Esophagus squamous epithelium (tissue), 5 donors: ENCODE data around the gene HIBCH. TPM values are rescaled to one million over a fixed set of nuclear protein-coding genes. Genes with fewer than 3 reads are reported as not detected.

ENCODE experiments used
- DNase-seq: peaks from one replicate; lab custom pipeline; 2025; lab: John Stamatoyannopoulos, UW
- H3K27ac ChIP-seq, 4 donors: fragments of 200-600 bp; sonication (generic); one replicate each; pipeline ENCODE4 v1.5.1; 2016 to 2019; ENCODE audit warnings: mild to moderate bottlenecking in 1 of 4
- H3K27me3 ChIP-seq, 4 donors: fragments of 200-600 bp; sonication (generic); 1 replicate in 3 of 4; 2 replicates in 1 of 4; pipeline versions ENCODE4 v1.5.1 to v1.6.0; 2017 to 2021; ENCODE audit warnings: antibody characterized with exemption in 1 of 4
- H3K36me3 ChIP-seq, 3 donors: fragments of 200-600 bp; sonication (generic); one replicate each; pipeline ENCODE4 v1.5.1; 2016 to 2019
- H3K4me1 ChIP-seq, 3 donors: fragments of 200-600 bp; sonication (generic); one replicate each; pipeline ENCODE4 v1.5.1; 2017 to 2019
- H3K4me3 ChIP-seq, 4 donors: fragments of 200-600 bp; sonication (generic); 1 replicate in 3 of 4; 2 replicates in 1 of 4; pipeline ENCODE4 v1.5.1; 2016 to 2019; ENCODE audit warnings: mild to moderate bottlenecking in 2 of 4, moderate library complexity in 1 of 4
- H3K9me3 ChIP-seq, 3 donors: fragments of 200-600 bp; sonication (generic); one replicate each; pipeline ENCODE4 v1.5.1; 2016 to 2019
- CTCF ChIP-seq, 6 experiments: fragments of 450-650 bp in 4 of 6; fragments of 200-600 bp in 2 of 6; sonication (generic) in 2 of 6; IDR thresholded peaks; one replicate each; pipeline ENCODE4 v1.5.1; 2016 to 2019; ENCODE audit warnings: antibody characterized with exemption in 6 of 6, mild to moderate bottlenecking in 4 of 6, moderate library complexity in 4 of 6
- POLR2A ChIP-seq, 4 donors: fragments of 450-650 bp; IDR thresholded peaks; one replicate each; pipeline ENCODE4 v1.6.1; 2017; ENCODE audit warnings: antibody characterized with exemption in 4 of 4, mild to moderate bottlenecking in 4 of 4, moderate library complexity in 3 of 4
- WGBS, 2 donors: methylation state at CpG; one replicate each; pipeline ENCODE4 v1.1.5; 2018; 5-methylcytosine and 5-hydroxymethylcytosine counted together
- intact Hi-C: fragments of 100-400 bp; cut with DNase I; formaldehyde crosslinking; loops from one replicate; pipeline ENCODE4 v1.15.0; 2022
- total RNA-seq, 4 donors: library from RNA; depleted of rRNA; stranded (reverse); fragments of >200 nt; gene quantifications; one replicate each; pipeline ENCODE4 v1.1.0, GENCODE V29; 2016
- donor health status: DM: yes; HTN: yes; CAD: no.

HIBCH gene
- total RNA-seq, 4 donors from 2014 or later, result 20.9 to 31.5 (median 29.9) TPM

GRCh38 chr2:190213441-190214335, 105.9 kb downstream of the HIBCH start:
- no peak for DNase-seq
- intact Hi-C loops, result no loop called here
- Histone ChIP-seq H3K4me1 (peaks cover 0 to 7% (median 0%) of the 10 kb centered on the region in 3 donors), H3K9me3 (no peaks in the 10 kb centered on the region), H3K36me3 (peaks cover 0 to 70% (median 0%) of the 10 kb centered on the region in 3 donors), H3K27ac (no peak overlapping the region), H3K27me3 (no peaks in the 10 kb centered on the region), H3K4me3 (no peak overlapping the region)
- TF ChIP-seq CTCF (IDR thresholded peaks at IDR 0.05) (no peak), POLR2A (IDR thresholded peaks at IDR 0.05) (no peak)
- WGBS, 2 donors, result 92 to 97% methylated on average over 12 to 16 of the region's 19 CpGs

- Histone ChIP-seq H3K4me3 (no peak overlapping the region), H3K27me3 (no peaks in the 10 kb centered on the region), H3K9me3 (no peaks in the 10 kb centered on the region), H3K27ac (no peak overlapping the region), H3K36me3 (peaks cover 0 to 83% (median 0%) of the 10 kb centered on the region in 3 donors), H3K4me1 (peaks cover 0 to 7% (median 0%) of the 10 kb centered on the region in 3 donors)
- intact Hi-C loops, result no loop called here
- WGBS, 2 donors, result 69 to 100% methylated on average over 2 of the region's 2 CpGs
- TF ChIP-seq CTCF (IDR thresholded peaks at IDR 0.05) (no peak), POLR2A (IDR thresholded peaks at IDR 0.05) (no peak)
- DNase-seq, result no peak
Observed at GRCh38 chr2:190210471-190210870, 109.2 kb downstream of the HIBCH start.

- H3K27me3 ChIP-seq, result no peaks in the 10 kb centered on the region
- H3K9me3 ChIP-seq, result no peaks in the 10 kb centered on the region
- H3K36me3 ChIP-seq, result peaks cover 0 to 90% (median 0%) of the 10 kb centered on the region in 3 donors
- intact Hi-C loops, result no loop called here
- no peak overlapping the region for H3K27ac ChIP-seq
- TF ChIP-seq CTCF (IDR thresholded peaks at IDR 0.05) (no peak), POLR2A (IDR thresholded peaks at IDR 0.05) (no peak)
- no peak overlapping the region for H3K4me3 ChIP-seq
- no peak for DNase-seq
- 92 to 96% methylated on average over 5 of the region's 5 CpGs for WGBS, 2 donors
- H3K4me1 ChIP-seq, result peaks cover 0 to 6% (median 0%) of the 10 kb centered on the region in 3 donors
Observed at GRCh38 chr2:190209559-190209958, 110.1 kb downstream of the HIBCH start.

GRCh38 chr2:190207930-190208329, 111.7 kb downstream of the HIBCH start:
- Histone ChIP-seq H3K9me3 (no peaks in the 10 kb centered on the region), H3K4me1 (no peaks in the 10 kb centered on the region), H3K27ac (no peak overlapping the region), H3K27me3 (no peaks in the 10 kb centered on the region), H3K4me3 (no peak overlapping the region), H3K36me3 (peaks cover 0 to 94% (median 0%) of the 10 kb centered on the region in 3 donors)
- intact Hi-C loops, result no loop called here
- TF ChIP-seq POLR2A (IDR thresholded peaks at IDR 0.05), result no peak
- TF ChIP-seq CTCF (IDR thresholded peaks at IDR 0.05), result no peak
- 69 to 74% methylated on average over 2 of the region's 2 CpGs for WGBS, 2 donors
- no peak for DNase-seq

DNA sequence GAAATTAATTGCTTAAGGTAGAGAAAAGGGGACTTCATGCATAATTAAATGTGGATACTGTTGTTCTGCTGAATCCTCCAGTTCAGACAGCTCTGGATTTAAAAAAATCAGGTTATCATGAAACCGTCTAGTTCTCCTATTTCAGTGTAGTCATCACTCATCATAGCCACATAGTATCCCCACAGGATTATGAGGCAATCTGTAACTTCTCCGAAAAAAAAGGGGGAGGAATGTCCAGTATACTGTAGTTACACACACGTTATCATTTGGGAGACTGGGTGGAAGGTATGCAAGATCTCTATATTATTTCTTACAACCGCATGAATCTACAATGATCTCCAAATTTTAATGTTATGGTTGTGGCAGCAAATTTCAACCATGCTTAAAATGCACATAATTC, 114.0 kb downstream of the HIBCH start:
- no peak for TF ChIP-seq CTCF (IDR thresholded peaks at IDR 0.05)
- no peak for TF ChIP-seq POLR2A (IDR thresholded peaks at IDR 0.05)
- no peaks in the 10 kb centered on the region for H3K27me3 ChIP-seq
- no peak for DNase-seq
- H3K36me3 ChIP-seq, result peaks cover 0 to 90% (median 0%) of the 10 kb centered on the region in 3 donors
- H3K27ac ChIP-seq, result no peak overlapping the region
- intact Hi-C loops, result no loop called here
- no peaks in the 10 kb centered on the region for H3K4me1 ChIP-seq
- WGBS, 2 donors, result 83 to 84% methylated on average over 4 of the region's 4 CpGs
- no peak overlapping the region for H3K4me3 ChIP-seq
- no peaks in the 10 kb centered on the region for H3K9me3 ChIP-seq
